ENCODE data around the gene SLC22A14.

The SLC22A14 gene

DNA sequence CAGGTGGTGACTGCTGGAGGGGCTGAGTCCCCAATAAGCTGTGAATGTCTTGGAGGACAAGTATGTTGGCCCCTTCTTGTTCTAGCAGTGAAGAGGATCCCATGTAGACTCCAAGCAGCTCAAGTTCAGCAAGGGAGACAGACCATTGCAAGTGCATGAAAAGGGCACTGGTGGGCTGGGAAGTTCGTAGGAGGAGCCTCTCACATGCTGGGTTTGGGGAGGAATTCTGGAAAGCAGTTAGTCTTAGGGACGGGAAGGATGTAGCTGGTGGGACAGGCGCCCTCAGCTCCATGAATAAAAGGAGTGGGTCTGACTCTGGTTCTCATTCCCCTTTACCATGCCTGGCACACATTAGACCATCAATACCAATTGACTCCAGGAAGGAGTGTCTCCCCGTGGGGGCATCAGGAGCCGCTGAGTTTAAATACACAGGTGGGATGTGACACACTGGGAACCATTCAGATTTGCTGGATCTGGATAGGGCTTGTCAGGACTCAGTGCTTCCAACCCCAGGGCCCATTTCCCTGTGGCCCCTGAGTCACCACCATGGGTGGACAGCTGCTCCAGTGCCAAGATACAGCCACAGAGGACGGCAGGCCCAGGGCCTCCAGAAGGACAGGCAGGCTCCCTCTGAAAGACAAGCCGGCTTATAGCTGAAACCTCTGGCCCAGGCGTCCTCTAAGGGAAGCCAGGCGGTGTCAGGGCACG lies 63.9 kb downstream of the SLC22A14 start:
- no peak for DNase-seq (ENCODE audit: low spot score)

DNA sequence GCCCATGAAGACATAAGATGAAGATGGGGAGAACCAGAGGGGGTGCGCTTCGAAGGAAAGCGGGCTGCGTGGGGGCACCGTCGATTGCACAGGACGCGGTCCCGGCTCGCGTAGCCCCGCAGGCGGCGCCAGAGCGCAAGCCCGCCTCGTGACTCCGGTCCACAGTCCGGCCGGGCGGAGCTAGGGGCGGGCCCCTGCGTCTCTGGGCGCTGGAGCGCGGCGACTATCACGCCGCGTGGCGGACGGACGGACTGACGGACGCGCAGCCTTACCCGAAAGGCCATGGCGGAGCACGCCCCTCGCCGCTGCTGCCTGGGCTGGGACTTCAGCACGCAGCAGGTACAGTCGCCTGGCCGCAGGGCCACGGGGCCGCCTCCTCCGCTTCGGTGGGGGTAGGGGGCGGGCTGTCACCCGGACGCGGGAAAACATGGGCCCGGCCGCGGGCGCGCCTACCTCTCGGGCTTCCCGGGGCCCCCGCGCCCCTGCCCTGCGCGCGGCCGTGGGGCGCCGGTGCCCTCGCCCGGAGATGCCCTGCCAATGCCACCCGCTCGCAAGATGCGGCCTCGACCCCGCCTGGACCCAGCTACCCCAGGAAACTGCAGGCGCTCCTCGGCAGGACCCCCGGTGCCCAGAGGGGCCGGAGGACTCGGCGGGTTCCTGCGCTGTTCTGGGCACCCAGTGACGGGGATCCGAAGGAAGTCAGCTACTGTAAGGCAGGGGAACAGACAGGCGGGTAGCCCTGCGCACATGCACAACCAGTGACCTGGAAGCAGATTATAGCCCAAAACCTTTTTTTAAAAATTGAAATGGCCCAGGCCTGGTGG lies 64.7 kb downstream of the SLC22A14 start, which contains the start of gene XYLB:
XYLB (plus strand) TSS at position 199 of the 824 bp plus-strand sequence; CDS start at position 283, 84 bp downstream.
- DNase-seq (ENCODE audit: low spot score), result peak; percentile 84

DNA sequence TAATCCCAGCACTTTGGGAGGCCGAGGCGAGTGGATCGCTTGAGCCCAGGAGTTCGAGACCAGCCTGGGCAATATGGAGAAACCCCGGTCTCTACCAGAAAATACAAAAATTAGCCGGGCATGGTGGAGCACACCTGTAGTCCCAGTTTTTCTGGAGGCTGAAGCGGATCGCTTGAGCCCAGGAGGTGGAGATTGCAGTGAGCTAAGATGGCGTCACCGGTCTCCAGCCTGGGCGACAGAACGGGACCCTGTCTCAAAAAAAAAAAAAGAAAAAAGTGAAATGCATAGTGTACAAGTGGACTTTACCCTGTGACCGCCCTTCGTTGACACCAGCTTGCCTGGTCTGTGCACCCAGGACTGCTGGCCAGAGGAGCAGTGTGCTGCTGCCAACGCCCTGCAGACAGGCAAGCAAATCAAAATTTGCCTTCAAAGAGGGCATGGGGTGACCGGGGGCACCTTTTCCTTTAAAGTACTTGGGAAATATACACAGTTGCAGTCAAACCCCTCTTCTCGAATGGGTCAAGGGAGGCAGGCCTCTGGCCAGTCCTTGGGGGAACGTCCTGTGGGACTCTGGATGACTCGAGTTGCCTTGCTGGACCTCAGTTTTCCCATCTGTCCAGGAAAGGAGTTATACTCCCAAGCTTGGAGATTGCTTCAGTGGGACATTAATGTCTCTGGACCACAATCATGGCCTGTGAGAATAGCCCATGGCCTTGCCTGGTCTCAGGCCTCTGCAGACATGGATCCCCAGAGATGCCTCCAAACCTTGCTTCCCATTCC lies 65.5 kb downstream of the SLC22A14 start:
- no peak for DNase-seq (ENCODE audit: low spot score)

DNA sequence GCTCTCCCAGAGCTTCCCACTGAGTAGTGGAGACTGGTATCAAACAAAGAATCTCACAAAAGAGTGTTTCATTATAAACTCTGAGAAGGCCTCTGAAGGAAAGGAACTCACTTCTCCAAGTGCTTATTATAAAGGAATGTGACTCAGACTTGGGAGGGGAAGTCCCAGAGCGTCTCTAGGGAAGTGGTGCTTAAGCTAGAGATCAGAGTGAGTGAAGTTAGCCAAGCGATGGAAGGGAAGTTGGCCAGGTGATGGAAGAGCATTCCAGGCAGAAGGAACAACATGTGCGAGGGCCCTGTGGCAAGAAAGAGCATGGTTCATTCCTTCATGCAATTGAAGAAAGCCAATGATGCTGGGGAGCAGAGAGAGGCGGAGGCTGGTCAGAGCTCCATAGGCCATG lies 66.8 kb downstream of the SLC22A14 start:
- DNase-seq (ENCODE audit: low spot score), result peak; percentile 85

DNA sequence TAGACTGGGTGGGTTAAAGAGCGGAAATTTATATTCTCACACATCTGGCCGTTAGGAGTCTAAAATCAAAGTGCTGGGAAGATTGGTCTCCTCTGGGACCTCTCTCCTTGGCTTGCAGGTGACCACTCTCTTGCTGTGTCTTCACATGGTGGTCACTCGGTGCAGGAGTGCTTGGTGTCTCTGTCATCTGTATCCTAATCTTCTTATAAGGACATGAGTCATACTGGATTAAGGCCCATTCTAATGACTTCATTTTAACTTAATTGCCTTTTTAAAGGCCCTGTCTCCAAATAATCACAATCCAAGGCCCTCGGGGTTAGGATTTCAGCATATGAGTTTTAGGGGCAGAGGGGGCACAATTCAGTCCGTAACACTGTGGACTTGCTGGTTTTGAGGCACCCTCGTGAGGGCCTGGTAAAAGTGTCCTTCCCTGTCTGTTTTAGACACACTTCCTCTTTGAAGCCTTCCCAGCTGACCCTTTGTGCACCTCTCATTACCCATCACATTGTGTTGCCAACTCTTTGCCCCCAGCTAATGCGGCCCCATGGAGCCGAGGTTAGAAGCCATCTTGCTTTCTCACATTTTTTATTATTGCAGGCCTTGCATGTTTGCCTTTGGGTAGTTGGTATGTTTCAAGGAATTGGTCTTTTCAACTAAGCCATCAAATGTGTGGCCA lies 67.7 kb downstream of the SLC22A14 start:
- DNase-seq (ENCODE audit: low spot score), result no peak

DNA sequence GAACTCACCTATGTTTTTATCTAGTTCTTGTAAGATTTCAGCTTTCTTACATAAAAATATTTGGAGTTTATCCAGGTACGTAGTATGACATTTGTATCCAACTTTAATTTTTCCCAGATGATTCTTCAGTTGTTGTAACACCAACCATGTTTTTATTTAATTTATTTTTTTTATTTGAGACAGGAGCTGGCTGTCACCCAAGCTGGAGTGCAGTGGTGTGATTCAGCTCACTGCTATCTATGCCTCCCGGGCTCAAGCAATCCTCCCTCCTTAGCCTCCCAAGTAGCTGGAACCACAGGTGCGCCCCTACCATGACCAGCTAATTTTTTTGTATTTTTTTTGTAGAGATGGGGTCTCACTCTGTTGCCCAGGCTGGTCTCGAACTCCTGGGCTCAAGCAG lies 71.1 kb downstream of the SLC22A14 start:
- DNase-seq (ENCODE audit: low spot score), result no peak

DNA sequence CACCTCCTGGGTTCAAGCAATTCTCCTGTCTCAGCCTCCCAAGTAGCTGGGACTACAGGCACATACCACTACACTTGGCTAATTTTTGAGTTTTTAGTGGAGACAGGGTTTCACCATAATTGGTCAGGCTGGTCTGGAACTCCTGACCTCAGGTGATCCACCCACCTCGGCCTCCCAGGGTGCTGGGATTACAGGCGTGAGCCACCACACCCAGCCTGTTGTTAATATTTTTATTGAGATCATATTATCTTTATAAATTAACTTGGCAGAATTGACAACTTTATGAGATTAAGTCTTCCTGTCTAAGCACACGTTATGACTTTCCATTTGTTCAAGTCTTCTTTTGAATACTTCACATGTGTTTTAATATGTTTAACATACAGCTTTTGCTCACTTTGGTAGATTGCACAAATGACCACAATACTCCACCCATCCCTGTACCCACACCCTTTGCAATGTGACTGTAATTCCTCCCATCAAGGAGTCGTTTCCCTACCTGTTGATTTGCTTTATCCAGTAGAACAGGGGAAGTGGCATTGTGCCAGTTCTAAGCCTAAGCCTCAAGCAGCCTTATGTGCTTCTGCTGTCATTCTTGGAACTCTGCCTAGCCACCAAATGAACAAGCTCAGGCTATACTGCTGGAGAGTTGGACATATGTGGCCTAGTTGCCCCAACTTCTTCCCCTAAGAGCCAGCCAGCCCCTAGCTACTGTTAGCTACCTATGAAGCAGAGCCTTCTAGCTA lies 72.7 kb downstream of the SLC22A14 start:
- DNase-seq (ENCODE audit: low spot score), result peak; percentile 30

DNA sequence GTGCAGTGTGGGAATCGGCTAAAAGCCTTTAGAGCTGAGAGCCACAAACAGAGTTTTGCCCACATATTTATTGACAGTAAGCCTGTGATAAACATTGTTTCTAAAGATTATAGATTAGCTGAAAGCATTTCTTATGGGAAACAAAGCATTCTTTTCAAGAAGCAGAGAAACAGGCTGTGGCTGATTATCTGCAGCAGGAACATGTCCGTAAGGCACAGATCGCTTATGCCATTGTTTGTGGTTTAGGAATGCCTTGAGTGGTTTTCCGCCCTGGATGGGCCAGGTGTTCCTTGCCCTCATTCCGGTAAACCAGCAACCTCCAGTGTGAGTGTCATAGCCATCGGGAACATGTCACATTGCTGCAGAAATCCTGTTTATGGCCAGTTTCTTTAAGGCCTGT lies 76.9 kb downstream of the SLC22A14 start:
- DNase-seq (ENCODE audit: low spot score), result no peak

DNA sequence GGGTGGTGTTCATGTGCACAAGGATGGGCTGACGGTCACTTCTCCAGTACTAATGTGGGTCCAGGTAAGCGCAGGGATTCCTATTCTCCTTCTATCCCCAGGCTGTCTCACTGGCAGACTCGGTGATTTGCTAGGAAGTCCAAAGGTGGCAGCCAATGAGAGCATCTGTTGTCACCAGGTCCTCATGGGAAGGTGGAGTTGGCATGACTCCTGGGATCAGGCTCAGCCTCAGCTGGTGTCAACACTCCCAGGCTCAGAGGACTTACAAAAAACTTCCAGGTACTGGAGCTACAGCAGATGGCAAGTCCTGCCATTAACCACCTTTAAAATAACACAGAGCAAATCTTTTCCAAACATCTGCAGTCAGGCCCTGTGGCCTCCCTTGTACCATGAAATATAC lies 78.3 kb downstream of the SLC22A14 start:
- no peak for DNase-seq (ENCODE audit: low spot score)

DNA sequence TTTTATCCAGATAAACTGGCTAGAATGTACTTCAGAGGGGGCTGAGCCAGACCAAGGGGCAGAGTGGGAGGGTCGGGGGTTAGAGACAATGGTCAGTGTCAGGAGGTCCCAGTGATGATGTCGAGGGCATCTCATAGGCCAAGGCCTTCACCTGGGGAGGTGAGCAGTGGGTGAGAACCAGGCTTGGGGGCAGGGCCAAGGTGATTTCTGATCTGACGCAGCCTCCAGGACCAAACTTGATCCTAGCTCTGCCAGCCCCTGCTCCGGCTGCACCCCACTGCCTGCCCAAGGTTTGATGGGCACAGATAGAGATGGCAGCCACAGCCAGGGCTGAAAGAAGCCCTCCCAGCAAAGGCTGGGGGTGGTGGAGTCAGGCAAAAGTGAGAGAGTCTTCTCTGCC lies 79.4 kb downstream of the SLC22A14 start:
- no peak for DNase-seq (ENCODE audit: low spot score)

DNA sequence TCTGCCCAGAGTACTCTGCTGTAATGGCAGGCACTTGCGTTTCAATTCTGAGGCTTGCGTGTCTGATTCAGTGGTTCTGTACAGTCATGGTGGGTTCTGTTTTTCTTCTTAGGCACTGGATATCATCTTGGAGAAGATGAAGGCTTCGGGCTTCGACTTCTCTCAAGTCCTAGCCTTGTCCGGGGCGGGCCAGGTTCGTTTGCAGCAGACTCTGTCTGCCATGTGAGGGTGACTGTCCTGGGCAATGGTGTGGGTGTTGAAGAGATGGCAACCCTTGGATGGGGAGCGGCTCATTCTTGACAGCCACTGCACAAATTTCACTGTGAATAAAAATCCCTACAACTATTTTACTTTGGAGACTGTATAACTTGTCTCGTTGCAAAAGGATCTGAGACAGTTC lies 80.7 kb downstream of the SLC22A14 start:
- no peak for DNase-seq (ENCODE audit: low spot score)

DNA sequence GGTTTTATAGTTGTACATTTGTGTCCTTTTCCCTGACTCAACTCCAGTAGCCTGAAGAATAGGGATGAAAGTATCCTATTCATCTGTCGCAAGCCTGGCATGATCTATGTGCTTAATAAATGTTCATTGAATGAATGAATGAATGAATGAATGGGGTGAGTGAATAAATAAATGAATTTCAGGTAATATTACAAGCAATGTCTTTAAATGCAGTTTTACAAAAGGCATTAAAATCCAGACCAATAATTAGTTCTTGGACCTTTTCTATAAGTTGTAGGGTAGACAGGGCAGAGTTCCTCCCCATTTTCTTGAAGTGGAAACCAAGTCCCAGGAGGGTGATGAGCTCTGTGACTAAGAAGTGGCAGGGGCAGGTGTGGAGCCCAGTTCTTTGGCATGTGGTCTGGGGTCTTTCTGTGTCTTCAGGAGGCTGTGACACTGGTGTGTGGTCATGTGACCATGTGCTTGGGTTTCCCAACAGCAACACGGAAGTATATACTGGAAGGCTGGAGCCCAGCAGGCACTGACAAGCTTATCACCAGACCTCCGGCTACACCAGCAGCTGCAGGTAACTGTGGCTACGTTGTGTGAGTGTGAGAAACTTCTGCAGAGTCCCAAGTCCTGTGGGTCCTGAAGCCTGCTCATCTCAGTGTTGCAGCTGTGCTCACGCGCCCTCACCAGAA lies 82.8 kb downstream of the SLC22A14 start:
- DNase-seq (ENCODE audit: low spot score), result no peak

DNA sequence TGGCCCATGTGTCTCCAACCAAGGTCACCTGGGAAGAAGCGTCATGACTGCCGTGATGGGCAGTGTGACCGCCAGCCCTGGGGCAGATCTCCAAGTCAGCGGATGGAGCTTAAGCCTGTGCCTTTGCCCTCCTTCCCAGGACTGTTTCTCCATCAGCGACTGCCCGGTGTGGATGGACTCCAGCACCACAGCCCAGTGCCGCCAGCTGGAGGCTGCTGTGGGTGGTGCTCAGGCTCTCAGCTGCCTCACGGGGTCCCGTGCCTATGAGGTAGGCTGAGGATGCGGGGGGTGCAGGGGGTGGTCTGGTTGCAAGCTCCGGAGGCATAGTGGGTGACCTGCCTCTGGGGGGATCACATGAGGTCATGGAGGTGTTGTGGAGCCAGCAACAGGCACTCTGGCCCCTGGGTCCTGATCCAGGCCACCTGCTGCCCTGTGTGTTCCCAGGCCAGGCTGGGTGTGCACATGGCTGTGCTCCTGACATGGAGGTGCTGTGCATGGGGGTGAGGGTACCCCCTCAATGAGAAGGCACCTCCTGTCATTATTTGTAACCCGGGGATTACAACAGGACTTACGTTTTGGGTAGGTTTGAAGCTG lies 83.5 kb downstream of the SLC22A14 start:
- no peak for DNase-seq (ENCODE audit: low spot score)

DNA sequence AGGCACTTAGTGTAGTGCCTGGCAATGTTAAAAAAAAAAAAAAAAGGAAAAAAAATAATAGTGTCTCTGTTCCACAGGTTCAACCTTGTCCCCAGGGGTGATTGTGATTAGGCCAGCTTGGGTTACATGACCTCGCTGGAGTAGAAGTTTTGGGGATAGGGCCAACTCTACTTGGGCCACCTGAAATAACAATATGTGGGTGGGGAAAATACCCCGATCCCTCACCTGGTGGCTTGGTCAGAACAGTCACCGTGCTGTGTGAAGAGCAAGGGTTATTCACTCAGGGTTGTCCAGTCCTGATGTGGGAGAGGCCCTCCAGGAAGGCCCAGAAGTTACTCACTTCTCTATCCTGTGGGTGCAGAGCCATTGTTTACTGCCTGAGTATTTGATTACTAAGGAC lies 84.0 kb downstream of the SLC22A14 start:
- no peak for DNase-seq (ENCODE audit: low spot score)

DNA sequence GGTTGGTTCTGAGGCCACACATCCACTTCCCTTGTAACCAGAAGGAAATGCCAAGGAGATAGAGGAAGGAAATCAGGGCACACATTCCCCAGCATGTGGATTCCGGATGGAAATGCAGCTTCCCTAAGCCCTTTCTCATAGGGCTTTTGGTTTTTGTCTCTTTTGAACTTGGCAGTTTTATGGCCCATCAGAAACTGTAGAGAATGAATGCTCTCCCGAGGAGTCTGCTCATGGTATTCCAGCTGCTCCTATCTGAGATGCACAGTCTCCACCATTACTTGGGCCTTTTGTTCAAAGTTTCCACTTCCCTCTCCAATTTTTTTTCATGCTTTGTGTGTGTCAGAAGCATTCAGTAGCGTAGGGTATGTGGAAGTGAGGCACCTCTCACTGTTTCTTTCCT lies 85.7 kb downstream of the SLC22A14 start:
- DNase-seq (ENCODE audit: low spot score), result no peak
